GM12801 (cell line): ENCODE data around the gene CALHM6.

ENCODE experiments used
- CTCF ChIP-seq: IDR thresholded peaks from one replicate; pipeline ENCODE4 v1.5.1; 2011; ENCODE audit warnings: control low read depth; ENCODE audit not compliant: insufficient read length; ENCODE audit errors: extremely low read depth

CALHM6 gene

GRCh38 chr6:116500969-116501433 is 39.8 kb downstream of the CALHM6 start:
- TF ChIP-seq CTCF, result no peak

GRCh38 chr6:116507324-116507723 is 46.1 kb downstream of the CALHM6 start:
- no peak for TF ChIP-seq CTCF

- TF ChIP-seq CTCF, result no peak
Observed at GRCh38 chr6:116508527-116508926, 47.4 kb downstream of the CALHM6 start.

GRCh38 chr6:116511424-116512110 is 50.4 kb downstream of the CALHM6 start, which contains the start of gene CALHM5:
CALHM5 (plus strand) TSS chr6:116511639; CDS start chr6:116511697, 58 bp downstream.
- no peak for TF ChIP-seq CTCF

GRCh38 chr6:116512111-116512559 is 51.0 kb downstream of the CALHM6 start:
- TF ChIP-seq CTCF, result no peak

- TF ChIP-seq CTCF, result no peak
Observed at GRCh38 chr6:116512734-116513133, 51.6 kb downstream of the CALHM6 start.
